Muscle layer of duodenum (tissue), 2 donors: ENCODE results near the gene NCAPD2.

Experiments
- H3K27ac ChIP-seq: one replicate; pipeline ENCODE4 v1.7.0; 2013; ENCODE audit warnings: mild to moderate bottlenecking, low read length
- H3K27me3 ChIP-seq: one replicate; pipeline ENCODE4 v1.7.0; 2013; ENCODE audit warnings: low read depth, mild to moderate bottlenecking, control low read depth, low read length
- H3K36me3 ChIP-seq, 2 donors: one replicate each; pipeline ENCODE4 v1.7.0; 2013; ENCODE audit warnings: low read length in 2 of 2, control low read depth in 1 of 2, mild to moderate bottlenecking in 1 of 2; ENCODE audit not compliant: insufficient read depth in 2 of 2, control insufficient read depth in 1 of 2
- H3K4me1 ChIP-seq, 2 donors: one replicate each; pipeline ENCODE4 v1.7.0; 2013; ENCODE audit warnings: low read length in 2 of 2, mild to moderate bottlenecking in 2 of 2, control low read depth in 1 of 2, moderate library complexity in 1 of 2; ENCODE audit not compliant: insufficient read depth in 2 of 2, control insufficient read depth in 1 of 2
- H3K4me3 ChIP-seq, 2 donors: one replicate each; pipeline ENCODE4 v1.7.0; 2013; ENCODE audit warnings: low read length in 2 of 2, low read depth in 1 of 2, mild to moderate bottlenecking in 1 of 2
- H3K9me3 ChIP-seq, 2 donors: one replicate each; pipeline ENCODE4 v1.7.0; 2013; ENCODE audit warnings: low read length in 2 of 2, control low read depth in 1 of 2, mild to moderate bottlenecking in 1 of 2; ENCODE audit not compliant: control insufficient read depth in 1 of 2
- donor health status: healthy.

NCAPD2 gene

DNA sequence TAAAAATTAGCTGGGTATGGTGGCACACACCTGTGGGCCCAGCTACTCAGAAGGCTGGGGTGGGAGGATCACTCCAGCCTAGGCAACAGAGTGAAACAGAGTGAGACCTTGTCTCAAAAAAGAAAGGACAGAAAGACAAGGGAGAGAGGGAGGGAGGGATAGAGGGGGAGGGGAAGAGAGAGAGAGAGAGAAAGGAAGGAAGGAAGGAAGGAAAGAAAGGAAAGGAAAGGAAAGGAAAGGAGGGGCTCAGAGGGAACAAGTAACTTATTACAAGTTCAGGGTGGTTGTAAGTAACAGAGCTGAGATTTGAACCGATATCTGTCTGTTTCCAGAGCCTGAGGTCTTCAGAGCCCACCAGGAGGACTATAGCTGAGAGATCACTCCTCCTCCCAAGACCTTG lies 53.7 kb downstream of the NCAPD2 start:
- no peak overlapping the region for H3K4me3 ChIP-seq
- H3K4me1 ChIP-seq = peaks cover 6 to 43% of the 10 kb centered on the region in 2 donors
- no peaks in the 10 kb centered on the region for H3K27me3 ChIP-seq
- no peaks in the 10 kb centered on the region for H3K9me3 ChIP-seq
- H3K27ac ChIP-seq = no peak overlapping the region
- H3K36me3 ChIP-seq = peaks cover 30 to 40% of the 10 kb centered on the region in 2 donors

- H3K4me1 ChIP-seq = peaks cover 10 to 47% of the 10 kb centered on the region in 2 donors
- H3K27me3 ChIP-seq = no peaks in the 10 kb centered on the region
- no peak overlapping the region for H3K4me3 ChIP-seq
- no peaks in the 10 kb centered on the region for H3K9me3 ChIP-seq
- H3K36me3 ChIP-seq = peaks cover 30 to 40% of the 10 kb centered on the region in 2 donors
- peak overlapping the region; percentile 31 for H3K27ac ChIP-seq
These were observed 54.1 kb downstream of the NCAPD2 start for GRCh38 chr12:6547987-6548386.

- no peaks in the 10 kb centered on the region for H3K27me3 ChIP-seq
- peaks cover 30 to 40% of the 10 kb centered on the region in 2 donors for H3K36me3 ChIP-seq
- peak overlapping the region; percentile 31 for H3K27ac ChIP-seq
- peak overlapping the region in 1 of 2 donors; percentile 35 for H3K4me3 ChIP-seq
- peaks cover 16 to 53% of the 10 kb centered on the region in 2 donors for H3K4me1 ChIP-seq
- no peaks in the 10 kb centered on the region for H3K9me3 ChIP-seq
These were observed 54.7 kb downstream of the NCAPD2 start for GRCh38 chr12:6548556-6548955.

- peaks cover 18 to 58% of the 10 kb centered on the region in 2 donors for H3K4me1 ChIP-seq
- no peak overlapping the region for H3K4me3 ChIP-seq
- H3K27me3 ChIP-seq = no peaks in the 10 kb centered on the region
- H3K9me3 ChIP-seq = no peaks in the 10 kb centered on the region
- peaks cover 30 to 39% of the 10 kb centered on the region in 2 donors for H3K36me3 ChIP-seq
- H3K27ac ChIP-seq = peak overlapping the region; percentile 96
These were observed 55.2 kb downstream of the NCAPD2 start for GRCh38 chr12:6548966-6549683.

GRCh38 chr12:6549684-6550151 lies 55.8 kb downstream of the NCAPD2 start:
- Histone ChIP-seq H3K27ac (peak overlapping the region; percentile 96), H3K4me3 (no peak overlapping the region), H3K9me3 (no peaks in the 10 kb centered on the region), H3K36me3 (peaks cover 25 to 33% of the 10 kb centered on the region in 2 donors), H3K4me1 (peaks cover 18 to 63% of the 10 kb centered on the region in 2 donors), H3K27me3 (no peaks in the 10 kb centered on the region)

DNA sequence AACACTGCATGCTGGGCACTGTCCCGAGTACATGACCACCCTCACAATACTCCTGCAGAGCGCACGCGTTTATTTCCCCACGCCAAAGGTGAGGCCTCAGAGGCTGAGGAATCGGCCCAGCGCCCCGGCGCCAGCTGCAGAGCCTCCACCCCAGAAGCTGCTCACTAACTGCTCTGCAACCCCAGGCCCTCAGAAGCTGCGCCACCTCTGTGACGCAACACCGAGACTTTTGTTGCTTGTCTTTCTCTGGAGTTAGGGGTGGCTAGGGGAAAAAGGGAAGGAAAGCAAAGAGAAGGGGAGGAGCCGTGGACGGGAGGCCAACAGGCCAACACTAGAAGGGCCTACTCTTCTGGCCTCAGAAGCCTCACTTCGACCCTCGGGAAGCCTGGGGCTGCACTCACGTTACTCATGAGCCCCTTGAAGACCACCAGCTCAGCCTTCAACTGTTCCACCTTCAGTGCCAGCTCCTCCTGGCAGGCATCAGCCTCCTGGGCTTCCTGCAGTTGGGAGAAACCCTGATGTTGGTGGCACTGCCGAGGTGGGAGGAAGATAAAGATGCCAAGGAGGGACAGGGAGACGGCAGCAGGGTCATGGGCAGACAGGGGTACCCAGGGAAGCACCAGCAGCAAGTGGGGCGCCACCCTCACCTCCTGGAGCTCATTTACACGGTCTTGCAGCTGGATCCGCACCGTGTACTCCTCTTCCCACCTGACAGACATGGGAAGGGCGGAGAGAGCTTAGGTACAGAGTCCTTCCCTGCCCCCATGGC lies 56.6 kb downstream of the NCAPD2 start:
- Histone ChIP-seq H3K27me3 (no peaks in the 10 kb centered on the region), H3K4me3 (peak overlapping the region; percentile 16 to 50), H3K27ac (peak overlapping the region; percentile 96), H3K36me3 (peaks cover 25 to 32% of the 10 kb centered on the region in 2 donors), H3K9me3 (no peaks in the 10 kb centered on the region), H3K4me1 (peaks cover 18 to 63% of the 10 kb centered on the region in 2 donors)

- Histone ChIP-seq H3K4me1 (peaks cover 18 to 63% of the 10 kb centered on the region in 2 donors), H3K4me3 (peak overlapping the region; percentile 12 to 50), H3K27ac (peak overlapping the region; percentile 96)
These were observed 57.2 kb downstream of the NCAPD2 start for GRCh38 chr12:6551063-6551461.

DNA sequence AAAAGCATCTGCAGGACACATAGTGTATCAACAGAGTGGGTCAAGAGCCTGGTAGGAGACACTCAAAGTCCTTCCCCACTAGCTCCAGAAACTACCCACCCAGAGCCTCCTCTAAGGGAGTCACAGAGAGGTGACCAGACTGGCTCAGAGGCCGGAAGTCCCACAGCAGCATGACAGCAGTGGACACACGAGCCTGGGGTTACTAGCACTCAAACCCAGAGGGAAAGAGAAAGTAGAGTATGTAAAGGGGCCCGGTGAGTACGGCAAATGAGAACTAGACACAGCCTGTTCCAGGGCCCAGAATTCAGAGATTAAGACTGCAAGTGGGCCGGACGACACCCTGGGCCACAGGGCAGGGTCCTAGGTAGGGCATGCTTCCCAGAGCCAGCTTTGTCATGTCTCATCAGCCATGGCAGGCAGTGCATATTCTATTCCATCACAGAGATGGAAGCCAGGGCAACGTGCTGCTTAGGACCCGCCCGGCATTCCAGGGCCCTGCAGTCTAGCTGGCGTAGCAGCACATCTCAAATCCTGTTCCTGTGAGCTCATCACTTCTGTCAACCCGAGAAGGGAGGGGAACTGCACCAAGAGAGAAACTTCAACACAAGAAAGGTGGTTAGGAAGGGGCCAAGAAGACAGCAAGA lies 57.7 kb downstream of the NCAPD2 start:
- Histone ChIP-seq H3K9me3 (no peaks in the 10 kb centered on the region), H3K36me3 (peaks cover 15 to 23% of the 10 kb centered on the region in 2 donors), H3K4me3 (peak overlapping the region; percentile 12 to 50), H3K27ac (peak overlapping the region; percentile 96), H3K4me1 (peaks cover 18 to 63% of the 10 kb centered on the region in 2 donors), H3K27me3 (no peaks in the 10 kb centered on the region)

More at GRCh38 chr12:6551063-6551461, 57.2 kb downstream of the NCAPD2 start:
- no peaks in the 10 kb centered on the region for H3K27me3 ChIP-seq
- peaks cover 20 to 27% of the 10 kb centered on the region in 2 donors for H3K36me3 ChIP-seq
- H3K9me3 ChIP-seq = no peaks in the 10 kb centered on the region

DNA sequence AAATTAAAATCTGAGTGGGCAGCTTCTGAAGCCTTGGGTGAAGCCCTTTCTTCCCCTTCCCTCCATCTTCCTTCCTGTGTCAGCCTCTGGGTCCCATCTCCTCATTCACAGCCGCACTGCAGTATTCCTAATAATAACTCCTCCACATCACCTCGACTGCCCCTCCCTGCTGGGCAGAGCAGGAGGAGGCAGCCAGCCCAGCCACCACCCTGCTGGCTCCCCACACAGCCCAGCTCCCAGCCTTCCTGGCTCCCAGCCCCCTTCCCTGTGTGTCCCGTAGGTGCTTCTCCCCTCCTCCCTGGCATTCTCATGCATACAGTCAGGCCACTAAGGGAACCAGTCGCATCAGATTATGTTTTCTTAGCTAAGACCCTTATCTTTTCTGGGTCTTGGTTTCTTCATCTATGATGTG lies 58.2 kb downstream of the NCAPD2 start:
- peaks cover 18 to 63% of the 10 kb centered on the region in 2 donors for H3K4me1 ChIP-seq
- peaks cover 10 to 18% of the 10 kb centered on the region in 2 donors for H3K36me3 ChIP-seq
- peak overlapping the region; percentile 12 to 98 for H3K4me3 ChIP-seq
- no peaks in the 10 kb centered on the region for H3K27me3 ChIP-seq
- H3K27ac ChIP-seq = peak overlapping the region; percentile 96
- H3K9me3 ChIP-seq = no peaks in the 10 kb centered on the region

- peaks cover 18 to 61% of the 10 kb centered on the region in 2 donors for H3K4me1 ChIP-seq
- H3K27ac ChIP-seq = peak overlapping the region; percentile 96
- peak overlapping the region in 1 of 2 donors; percentile 98 for H3K4me3 ChIP-seq
- H3K9me3 ChIP-seq = no peaks in the 10 kb centered on the region
- peaks cover 3 to 9% of the 10 kb centered on the region in 2 donors for H3K36me3 ChIP-seq
- no peaks in the 10 kb centered on the region for H3K27me3 ChIP-seq
These were observed 59.4 kb downstream of the NCAPD2 start for GRCh38 chr12:6553051-6553868.
